IMR-90 (cell line): ENCODE results near the gene TOP3B. TPM values are rescaled to one million over a fixed set of nuclear protein-coding genes. Genes with fewer than 3 reads are reported as not detected.

ENCODE experiments used
- ATAC-seq: fragments of 200-7000 bp; cut with Tn5 transposase; 2 replicates; pipeline ENCODE4 v1.9.1; 2020; ENCODE audit warnings: low read depth, mild to moderate bottlenecking, moderate library complexity
- BruUV-seq: library from RNA; stranded (reverse); fragments of 400-500 nt; replicated peaks from 2 replicates; lab custom pipeline; 2021; lab: Mats Ljungman, UMichigan
- CTCF ChIA-PET: fragments of 300-600 bp; formaldehyde crosslinking; extraction: SDS; loops from one replicate; lab custom pipeline; 2021; ENCODE audit warnings: antibody characterized with exemption; lab: Yijun Ruan, JAX
- POLR2A ChIA-PET: fragments of 300-600 bp; sonication (Branson Sonifier 250); formaldehyde crosslinking; loops from one replicate; lab custom pipeline; 2022; ENCODE audit warnings: antibody characterized with exemption; ENCODE audit not compliant: unreplicated experiment; lab: Charles Lee
- DNase-seq: peaks from one replicate; pipeline ENCODE4 v3.0.0; 2013
- H2AFZ ChIP-seq: replicated peaks from 2 replicates; pipeline ENCODE3; 2013; ENCODE audit warnings: low read length, mild to moderate bottlenecking; ENCODE audit not compliant: poor library complexity
- H2AK5ac ChIP-seq: 2 replicates; pipeline ENCODE4 v1.6.1; 2013; ENCODE audit warnings: low read depth, low read length, inconsistent platforms
- H2AK9ac ChIP-seq: replicated peaks from 2 replicates; pipeline ENCODE3; 2013; ENCODE audit warnings: mild to moderate bottlenecking, low read depth, low read length, moderate library complexity; ENCODE audit not compliant: poor library complexity
- H2BK120ac ChIP-seq: 2 replicates; pipeline ENCODE4 v1.6.1; 2013; ENCODE audit warnings: low read depth, low read length, inconsistent platforms
- H2BK15ac ChIP-seq: 3 replicates; pipeline ENCODE4 v1.6.1; 2013; ENCODE audit warnings: low read depth, low read length, inconsistent platforms
- H2BK20ac ChIP-seq: 2 replicates; pipeline ENCODE4 v1.6.1; 2013; ENCODE audit warnings: low read depth, mild to moderate bottlenecking, inconsistent platforms, low read length, moderate library complexity
- H2BK5ac ChIP-seq: 2 replicates; pipeline ENCODE4 v1.6.1; 2013; ENCODE audit warnings: mild to moderate bottlenecking, low read depth, low read length, inconsistent platforms; ENCODE audit not compliant: poor library complexity, severe bottlenecking
- H3K14ac ChIP-seq: replicated peaks from 2 replicates; pipeline ENCODE4 v1.6.1; 2013; ENCODE audit warnings: low read depth, low read length, inconsistent platforms
- H3K18ac ChIP-seq: 2 replicates; pipeline ENCODE4 v1.6.1; 2013; ENCODE audit warnings: low read depth, low read length, control low read depth
- H3K23ac ChIP-seq: 2 replicates; pipeline ENCODE4 v1.6.1; 2013; ENCODE audit warnings: low read depth, low read length, inconsistent platforms
- H3K27ac ChIP-seq: 2 replicates; pipeline ENCODE4 v1.5.1; 2013; ENCODE audit warnings: mild to moderate bottlenecking, control low read depth, low read length; ENCODE audit not compliant: insufficient read depth
- H3K27me3 ChIP-seq: 2 replicates; pipeline ENCODE4 v1.6.1; 2013; ENCODE audit warnings: low read length; ENCODE audit not compliant: control insufficient read depth, insufficient read depth
- H3K36me3 ChIP-seq: 2 replicates; pipeline ENCODE4 v1.6.1; 2013; ENCODE audit warnings: low read length, mixed read lengths; ENCODE audit not compliant: control insufficient read depth, insufficient read depth
- H3K4ac ChIP-seq: 2 replicates; pipeline ENCODE4 v1.6.1; 2013; ENCODE audit warnings: low read depth, low read length, inconsistent platforms
- H3K4me1 ChIP-seq: 2 replicates; pipeline ENCODE4 v1.6.1; 2013; ENCODE audit warnings: low read length, mixed read lengths; ENCODE audit not compliant: control insufficient read depth, insufficient read depth
- H3K4me2 ChIP-seq: 2 replicates; pipeline ENCODE4 v1.6.1; 2013; ENCODE audit warnings: low read depth, mild to moderate bottlenecking, control low read depth, low read length, moderate library complexity
- H3K4me3 ChIP-seq: 2 replicates; pipeline ENCODE4 v1.5.1; 2013; ENCODE audit warnings: low read depth, mild to moderate bottlenecking, control low read depth, low read length, moderate library complexity; ENCODE audit not compliant: insufficient read depth
- H3K56ac ChIP-seq: 2 replicates; pipeline ENCODE4 v1.6.1; 2013; ENCODE audit warnings: low read length, inconsistent platforms; ENCODE audit not compliant: insufficient read depth; ENCODE audit errors: extremely low read depth
- H3K79me1 ChIP-seq, 2 experiments: 2 replicates each; pipeline ENCODE4 v1.6.1; 2013; ENCODE audit warnings: low read length in 2 of 2, inconsistent platforms in 1 of 2, low read depth in 1 of 2
- H3K9ac ChIP-seq: 2 replicates; pipeline ENCODE4 v1.6.1; 2013; ENCODE audit warnings: low read depth, low read length, control low read depth
- H3K9me1 ChIP-seq: 2 replicates; pipeline ENCODE4 v1.6.1; 2013; ENCODE audit warnings: low read length, inconsistent platforms; ENCODE audit not compliant: insufficient read depth
- H3K9me3 ChIP-seq: 2 replicates; pipeline ENCODE4 v1.6.1; 2013; ENCODE audit warnings: low read length; ENCODE audit not compliant: control insufficient read depth, insufficient read depth
- H4K20me1 ChIP-seq: 2 replicates; pipeline ENCODE4 v1.6.1; 2013; ENCODE audit warnings: low read length, inconsistent platforms; ENCODE audit not compliant: insufficient read depth
- H4K5ac ChIP-seq: 2 replicates; pipeline ENCODE4 v1.6.1; 2013; ENCODE audit warnings: mild to moderate bottlenecking, low read depth, low read length, control low read depth
- H4K8ac ChIP-seq, 2 experiments: 2 replicates each; pipeline ENCODE4 v1.6.1; 2013; ENCODE audit warnings: low read depth in 2 of 2, low read length in 2 of 2, control low read depth in 1 of 2, inconsistent platforms in 1 of 2
- H4K91ac ChIP-seq: 2 replicates; pipeline ENCODE4 v1.6.1; 2013; ENCODE audit warnings: low read depth, low read length, inconsistent platforms; ENCODE audit not compliant: insufficient read depth
- BHLHE40 ChIP-seq: fragments of 150-350 bp; IDR thresholded peaks from 2 replicates; pipeline ENCODE4 v1.6.1; 2016; ENCODE audit warnings: mild to moderate bottlenecking, low read depth, low read length
- CHD1 ChIP-seq: IDR thresholded peaks from 2 replicates; pipeline ENCODE4 v1.6.1; 2012; ENCODE audit warnings: low read depth, low read length, improper control_type of control experiment
- MAFK ChIP-seq: IDR thresholded peaks from 2 replicates; pipeline ENCODE4 v1.6.1; 2012; ENCODE audit warnings: low read depth, low read length, improper control_type of control experiment
- RAD21 ChIP-seq: IDR thresholded peaks from 2 replicates; pipeline ENCODE4 v1.6.1; 2012; ENCODE audit warnings: low read length, improper control_type of control experiment
- RFX5 ChIP-seq: IDR thresholded peaks from 2 replicates; pipeline ENCODE4 v1.8.0; 2012; ENCODE audit warnings: low read depth, mild to moderate bottlenecking, low read length, moderate library complexity
- WGBS, 2 experiments: methylation state at CpG; one replicate each; pipeline versions ENCODE4 v1.1.5 to v1.1.7; 2013; ENCODE audit warnings: missing lambda C conversion rate in 2 of 2; ENCODE audit not compliant: insufficient read length in 1 of 2; ENCODE audit errors: extremely low coverage in 2 of 2; 5-methylcytosine and 5-hydroxymethylcytosine counted together
- dilution Hi-C: fragments of 300-500 bp; cut with HindIII; formaldehyde crosslinking; loops from one replicate; pipeline ENCODE4 v1.14.3; 2018; ENCODE audit warnings: low sequenced_read_pairs; ENCODE audit not compliant: unreplicated experiment
- in situ Hi-C: fragments of 300-500 bp; cut with MboI; formaldehyde crosslinking; loops from 3 replicates; pipeline ENCODE4 v1.14.3; 2019; ENCODE audit warnings: low sequenced_read_pairs, inconsistent platforms, mixed read lengths
- intact Hi-C: fragments of 100-400 bp; cut with micrococcal nuclease; formaldehyde crosslinking; loops from 2 replicates; pipeline ENCODE4 v1.10.0; 2022
- polyA plus RNA-seq, 3 experiments: library from polyadenylated mRNA; depleted of rRNA; stranded (reverse); fragments of >200 nt; gene quantifications; 2 replicates each; pipeline ENCODE4 v1.2.3, GENCODE V29; 2012; ENCODE audit warnings: low replicate concordance in 1 of 3
- total RNA-seq: library from RNA; depleted of rRNA; stranded (reverse); fragments of >200 nt; gene quantifications from 2 replicates; pipeline ENCODE4 v1.2.3, GENCODE V29; 2012

TOP3B gene
- total and polyA plus RNA-seq, 2 of the 4 experiments (the other 2 are of a cell fraction): 23.0 to 23.5 TPM

DNA sequence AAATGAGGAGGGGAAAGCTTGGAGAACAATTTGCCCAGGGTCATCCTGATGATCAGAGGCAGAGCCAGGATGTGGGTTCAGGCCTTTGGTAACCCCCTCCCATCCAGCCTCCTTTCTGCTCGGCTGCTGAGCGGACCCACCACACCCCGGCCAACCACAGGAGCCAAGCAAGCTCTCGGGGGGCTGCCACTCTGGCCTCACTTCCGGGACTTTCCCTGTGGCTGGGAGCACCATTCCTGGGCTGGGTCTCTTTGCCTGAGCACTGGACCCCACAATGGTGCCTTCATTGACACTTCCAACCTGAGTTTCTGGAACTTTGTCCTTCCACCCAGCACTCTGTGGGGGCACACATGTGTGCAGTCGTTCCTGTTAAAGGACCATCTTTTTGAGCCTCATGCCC is 9.8 kb downstream of the TOP3B start:
- Histone ChIP-seq H3K79me1 (peaks cover 29 to 46% of the 10 kb centered on the region in 2 experiments), H3K36me3 (peaks cover 65% of the 10 kb centered on the region), H4K91ac (no peak overlapping the region), H3K14ac (no peak overlapping the region), H3K4me1 (no peaks in the 10 kb centered on the region), H3K9me3 (no peaks in the 10 kb centered on the region), H2AK5ac (no peak overlapping the region), H2AK9ac (no peak overlapping the region), H3K56ac (no peak overlapping the region), H2AFZ (no peak overlapping the region), H4K8ac (no peak overlapping the region), H2BK5ac (no peak overlapping the region), H2BK120ac (no peak overlapping the region), H3K27ac (no peak overlapping the region), H3K23ac (no peak overlapping the region), H4K5ac (no peak overlapping the region), H2BK15ac (no peak overlapping the region), H3K18ac (no peak overlapping the region), H4K20me1 (peaks cover 27% of the 10 kb centered on the region), H2BK20ac (no peak overlapping the region), H3K4me2 (no peak overlapping the region), H3K9ac (no peak overlapping the region), H3K4ac (no peak overlapping the region), H3K9me1 (peaks cover 4% of the 10 kb centered on the region; the same call in 1 of the 2 replicates), H3K27me3 (no peaks in the 10 kb centered on the region), H3K4me3 (no peak overlapping the region)
- dilution Hi-C loops: no loop called here
- CTCF ChIA-PET: interaction anchor here (0.6 to 1.3 kb wide), 8 partner anchors 10 to 234 kb away, joined by 3 to 7 read pairs (median 3); partner anchors contain the start of genes PPM1F and TOP3B
- in situ Hi-C loops: no loop called here
- 96% methylated on average over 3 of the region's 6 CpGs; no CpG with 5 or more reads in 1 of the 2 experiments for WGBS, 2 experiments
- no peak for DNase-seq
- ATAC-seq: no peak
- BruUV-seq: no TSS peak
- intact Hi-C loops: no loop called here
- POLR2A ChIA-PET: no interaction called here
- no peak for TF ChIP-seq BHLHE40
- TF ChIP-seq MAFK: no peak
- no peak for TF ChIP-seq CHD1
- no peak for TF ChIP-seq RAD21
- no peak for TF ChIP-seq RFX5
